Stimulated activated CD8-positive, alpha-beta memory T cell treated with anti-CD3 and anti-CD28 coated beads, Interleukin-12 subunit alpha, Interleukin-12 subunit beta, amount 100 ng/mL, for 4 hours (primary cell): ENCODE measurements around the gene DNAH1.
A peak's percentile ranks its signal among the peaks of the same experiment; 100 is the strongest.

Experiments
- DNase-seq: peaks from one replicate; pipeline ENCODE4 v3.0.0-alpha.2; 2020; ENCODE audit warnings: low read depth

DNAH1 gene

DNA sequence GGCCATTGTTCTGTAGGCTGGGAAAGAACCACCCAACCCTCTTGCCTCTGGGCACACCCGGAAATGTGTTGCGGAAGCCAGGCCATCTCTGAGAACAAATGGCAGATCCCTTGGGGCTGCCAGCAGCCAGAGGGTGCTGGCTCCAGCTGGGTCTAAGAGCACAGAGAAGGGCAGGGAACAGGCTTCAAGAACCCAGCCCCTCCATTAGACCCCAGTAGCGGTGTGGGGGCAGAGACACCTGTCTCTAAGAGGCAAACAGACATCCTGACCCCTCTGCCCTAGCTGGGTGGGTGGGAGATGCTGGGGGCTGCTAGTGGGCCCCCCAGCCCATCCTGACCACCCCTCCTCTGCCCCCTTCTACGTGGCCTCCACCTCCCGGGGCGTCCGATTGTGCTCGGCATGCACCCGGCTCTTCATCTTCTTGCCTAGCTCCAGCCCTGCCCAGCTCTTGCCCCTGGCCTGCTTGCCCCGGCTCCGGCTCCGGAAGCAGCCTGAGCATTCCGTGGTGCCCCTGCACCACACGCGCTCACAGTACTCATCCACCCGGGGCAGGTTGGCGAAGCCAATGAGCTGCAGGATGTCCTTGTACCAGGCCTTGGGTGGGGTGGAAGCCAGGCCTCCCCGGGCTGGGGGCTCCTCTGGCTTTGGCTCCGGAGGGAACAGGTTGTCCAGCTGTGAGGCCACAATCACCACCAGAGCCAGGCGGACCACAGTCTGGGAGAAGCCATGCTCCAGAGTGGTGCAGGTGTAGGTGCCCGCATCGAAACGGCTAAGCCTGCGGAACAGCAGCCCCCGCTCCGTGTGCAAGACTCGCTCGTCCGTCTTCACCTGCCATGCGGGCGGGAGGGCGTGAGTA lies 119.4 kb downstream of the DNAH1 start:
- no peak for DNase-seq

DNA sequence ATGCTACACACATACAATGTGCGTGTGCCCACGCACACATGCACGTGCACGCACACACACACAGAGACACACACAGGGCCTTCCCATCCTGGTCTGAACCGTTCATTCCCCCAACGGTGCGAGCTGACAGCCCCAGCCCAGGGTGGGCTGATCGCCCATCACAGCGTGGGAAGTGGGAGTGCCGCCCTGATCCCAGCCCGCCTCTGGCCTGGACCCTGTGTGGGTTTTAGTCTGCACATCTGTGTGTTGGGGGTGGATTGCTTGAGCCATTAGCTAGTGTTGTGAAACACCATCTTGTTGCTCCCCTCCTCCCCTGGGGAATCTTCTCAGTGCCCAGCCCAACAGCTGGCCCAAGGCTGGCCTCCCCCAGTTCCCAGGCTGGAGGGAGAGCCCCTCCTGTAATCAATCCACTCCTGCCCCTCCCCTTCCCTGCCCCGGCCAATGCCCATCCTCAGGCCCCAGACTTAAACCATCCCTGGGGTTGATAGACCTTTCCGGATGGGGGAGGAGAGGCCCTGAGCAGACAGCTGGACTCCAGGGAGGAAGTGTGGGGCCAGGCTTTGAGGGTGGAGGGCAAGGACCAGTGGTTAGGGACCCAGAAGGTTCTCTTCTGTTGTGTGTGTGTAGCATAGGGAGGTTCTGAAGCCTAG lies 120.5 kb downstream of the DNAH1 start:
- DNase-seq = no peak

DNA sequence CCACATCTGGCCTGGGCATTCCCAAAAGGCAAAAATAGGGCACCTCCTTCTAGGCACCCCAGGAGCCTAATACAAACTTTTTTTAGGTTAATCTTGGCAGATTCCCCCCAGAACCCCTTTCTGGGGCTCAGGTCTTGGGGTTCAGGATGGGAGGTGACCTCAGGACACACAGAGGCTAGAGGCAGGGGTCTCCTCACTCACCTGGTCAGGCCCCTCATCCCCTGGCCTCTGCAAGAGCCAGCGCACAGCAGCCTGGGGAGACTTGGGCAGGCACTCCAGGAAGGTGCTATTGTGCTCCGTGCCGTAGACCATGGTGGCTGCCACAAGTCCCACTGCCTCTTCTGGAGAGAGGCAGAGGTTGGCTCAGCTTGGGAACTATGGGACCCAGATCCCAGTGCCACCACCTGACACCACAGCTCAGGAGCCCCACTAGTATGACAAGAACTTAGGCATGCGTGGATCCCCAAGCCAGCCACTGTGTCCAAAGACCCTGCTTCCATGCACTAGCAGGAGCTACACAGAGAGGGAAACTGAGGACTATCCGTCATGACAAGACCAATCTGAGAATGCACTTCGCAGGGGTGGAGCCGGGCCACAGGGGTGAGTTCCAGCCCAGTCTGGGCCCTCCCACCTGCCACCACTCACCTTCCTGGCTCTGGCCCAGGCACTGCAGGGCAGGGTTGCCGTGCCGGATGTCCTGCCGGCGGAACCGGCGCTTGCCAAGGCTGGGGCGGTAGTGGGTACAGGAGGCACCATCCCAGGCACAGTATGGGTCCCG lies 121.4 kb downstream of the DNAH1 start:
- DNase-seq = no peak

DNA sequence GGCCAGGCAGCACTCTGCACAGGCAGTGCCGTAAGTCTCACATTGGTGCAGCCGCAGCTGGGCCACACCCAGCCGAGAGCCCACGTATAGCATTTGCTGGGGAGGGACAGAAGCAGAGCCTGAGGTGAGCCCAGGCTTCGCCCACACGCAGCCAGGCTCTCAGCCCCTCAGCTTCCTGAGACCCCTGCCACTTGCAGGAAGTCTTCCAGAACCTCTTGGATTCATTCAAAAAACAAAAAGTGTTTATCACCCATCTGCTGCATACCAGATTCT lies 121.9 kb downstream of the DNAH1 start:
- no peak for DNase-seq

DNA sequence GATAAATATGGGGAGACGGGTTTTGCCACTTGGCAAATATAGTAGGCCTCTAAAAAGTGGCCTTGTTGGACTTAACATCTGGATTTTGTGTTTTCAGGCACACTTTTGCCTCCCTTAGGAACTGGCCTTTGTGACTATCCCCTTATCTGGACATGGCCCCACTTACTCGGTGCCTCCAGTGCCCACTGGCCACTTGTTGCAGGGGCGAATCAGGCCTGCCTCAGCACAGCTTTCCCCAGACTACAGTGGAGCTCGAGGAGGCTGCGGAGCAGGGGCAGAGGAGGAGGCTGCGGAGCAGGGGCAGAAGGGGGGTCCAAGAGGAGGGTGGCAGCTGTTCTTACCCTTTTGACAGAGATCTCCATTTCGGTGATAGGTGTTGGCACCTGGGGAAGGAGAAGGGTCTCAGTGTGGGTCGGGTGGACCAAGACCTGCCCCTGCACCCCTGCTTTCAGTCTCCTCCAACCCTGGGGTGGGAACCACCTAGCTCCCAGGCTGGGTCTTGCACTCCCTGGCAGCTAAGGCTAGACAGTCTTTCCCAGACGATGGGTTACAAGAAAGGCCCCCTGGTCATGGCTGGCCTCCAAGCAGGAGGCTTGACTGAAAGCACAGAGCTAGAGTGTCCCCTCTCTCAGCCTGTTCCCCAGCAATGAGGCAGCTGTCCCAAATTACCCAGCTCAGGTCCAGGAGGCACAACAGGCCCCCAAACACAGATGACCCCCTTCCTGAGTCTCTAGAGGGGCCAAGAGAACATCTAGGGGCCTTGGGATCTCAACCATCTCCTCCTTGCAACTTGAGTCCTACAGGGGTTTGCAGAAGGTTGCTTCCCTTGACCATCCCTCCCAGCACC lies 122.7 kb downstream of the DNAH1 start:
- DNase-seq = no peak

DNA sequence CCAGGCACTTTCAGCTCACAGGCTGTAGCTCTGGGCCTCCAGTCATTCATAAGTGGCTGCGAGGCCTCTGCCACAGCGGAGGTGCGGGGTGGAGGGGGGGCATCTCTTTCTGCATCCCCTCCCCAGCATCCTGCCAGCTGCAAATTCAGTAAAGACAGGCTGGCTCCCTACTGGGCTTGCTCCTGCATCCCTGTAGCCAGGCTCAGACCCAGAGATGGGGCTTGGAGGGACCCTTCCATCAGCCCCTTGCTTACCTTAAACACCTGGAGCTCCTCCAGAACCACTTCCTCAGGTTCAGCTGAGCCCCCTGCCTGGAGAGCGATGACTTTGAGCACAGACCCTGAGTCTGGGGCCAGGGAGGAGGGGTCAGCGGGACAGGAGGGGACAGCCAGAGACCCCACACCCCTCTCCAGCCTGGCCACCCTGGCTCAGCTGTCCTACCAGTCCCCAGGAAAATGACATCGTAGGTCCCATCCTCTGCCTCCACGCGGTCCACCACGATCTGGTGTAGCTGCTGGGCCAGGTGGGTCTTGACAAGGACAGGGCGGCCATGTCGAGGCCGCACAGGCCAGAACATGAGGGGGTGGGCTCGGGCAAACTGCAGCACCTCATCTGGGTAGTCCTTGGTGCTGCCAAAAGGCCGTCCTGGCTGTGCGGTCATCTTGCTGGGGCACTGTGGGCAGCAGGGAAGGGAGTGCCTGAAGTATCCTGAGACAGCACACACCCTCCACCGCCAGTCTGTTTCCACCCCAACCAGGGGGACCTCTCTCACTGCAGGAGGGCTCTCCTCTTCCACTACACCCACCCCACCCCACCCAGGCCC lies 123.5 kb downstream of the DNAH1 start:
- DNase-seq = no peak

DNA sequence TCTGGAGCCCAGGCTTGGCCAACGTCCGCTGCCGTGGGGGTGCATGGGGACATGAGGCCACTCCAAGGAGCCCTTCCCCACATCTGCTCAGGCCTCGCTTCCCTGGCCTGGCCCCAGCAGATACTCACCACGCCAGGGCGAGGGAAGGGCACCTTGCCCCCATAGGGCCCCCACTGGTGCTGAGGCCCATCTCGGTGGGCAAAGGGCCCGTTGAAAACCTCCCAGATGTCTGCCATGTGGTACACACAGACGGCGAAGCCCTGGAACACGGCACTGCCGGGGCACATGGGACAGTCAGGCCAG lies 124.1 kb downstream of the DNAH1 start:
- DNase-seq = no peak

DNA sequence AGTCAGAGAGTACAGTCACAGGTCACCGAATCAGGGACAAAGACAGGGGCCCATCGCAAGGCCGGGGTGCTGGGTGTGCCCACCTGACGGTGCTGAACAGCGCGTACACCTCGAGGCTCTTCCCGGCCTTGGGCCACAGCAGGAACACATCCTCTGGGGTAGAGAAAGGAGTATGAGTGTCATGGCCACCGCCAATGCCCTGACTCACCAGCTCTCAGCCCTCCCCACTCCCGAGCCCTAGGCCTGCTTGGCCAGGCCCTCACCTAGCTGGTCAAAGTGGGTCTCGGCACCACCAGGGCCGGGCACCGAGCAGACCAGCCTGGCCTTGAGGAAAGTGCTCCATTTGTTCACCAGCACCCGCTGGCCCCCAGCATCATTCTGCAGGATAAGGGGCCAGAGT lies 124.6 kb downstream of the DNAH1 start:
- no peak for DNase-seq

DNA sequence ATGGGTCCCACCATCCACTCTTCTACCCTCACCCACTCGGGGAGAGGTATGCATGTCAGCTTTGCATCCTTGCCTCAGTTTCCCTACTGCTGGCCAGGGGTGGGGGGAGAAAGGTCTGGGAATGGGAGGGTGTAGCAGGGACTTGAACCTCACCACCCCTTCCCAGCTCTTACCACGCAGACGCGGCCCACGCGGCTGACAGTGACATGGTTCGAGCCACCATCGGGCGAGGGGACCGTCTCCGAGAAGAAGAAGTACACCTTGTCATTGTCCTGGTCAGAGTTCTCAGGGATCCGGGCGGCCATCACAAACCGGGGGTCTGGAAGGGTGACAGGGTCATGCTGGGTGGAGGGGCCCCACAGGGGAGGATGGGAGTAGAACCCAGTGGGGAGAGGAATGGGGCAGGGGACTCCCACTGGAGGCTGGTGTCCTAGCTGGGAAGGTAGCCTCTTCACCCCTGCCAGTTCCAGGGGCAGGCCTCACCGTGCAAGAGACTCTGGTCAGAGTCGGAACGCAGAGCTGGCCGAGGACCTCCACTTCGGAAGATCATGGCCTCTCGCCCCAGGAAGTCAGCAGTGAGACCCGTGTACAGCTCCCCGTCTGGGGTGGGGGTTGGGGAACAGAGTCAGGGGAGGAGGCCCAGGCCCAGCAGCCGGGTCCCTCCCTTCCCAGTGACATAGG lies 125.1 kb downstream of the DNAH1 start:
- no peak for DNase-seq

DNA sequence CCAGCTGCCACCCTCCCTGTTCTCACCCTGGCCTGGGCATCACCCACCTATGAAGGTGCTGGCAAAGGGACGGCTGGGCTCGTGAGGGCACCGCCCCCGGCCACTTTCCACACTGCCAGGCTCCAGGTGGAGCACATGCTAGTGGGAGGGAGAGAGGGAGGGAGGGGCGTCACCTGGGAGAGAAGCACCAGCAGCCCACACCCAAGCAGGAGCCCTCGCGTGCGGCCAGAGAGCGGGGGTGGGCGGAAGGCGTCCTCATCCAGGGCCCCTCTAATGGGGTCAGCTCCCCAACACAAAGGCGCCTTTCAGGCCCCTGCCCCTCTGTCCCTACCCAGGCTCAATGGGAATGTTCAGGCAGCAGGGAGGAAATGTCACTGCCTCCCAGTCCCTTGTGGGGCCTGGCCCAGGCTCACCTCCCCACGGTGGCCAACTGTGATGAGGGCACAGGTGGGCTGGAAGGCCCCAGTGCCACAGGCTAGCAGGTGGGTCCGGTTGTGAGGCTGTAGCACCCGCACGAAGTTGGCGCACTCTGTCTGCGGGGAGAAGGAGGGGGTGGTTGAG lies 125.7 kb downstream of the DNAH1 start:
- no peak for DNase-seq

DNA sequence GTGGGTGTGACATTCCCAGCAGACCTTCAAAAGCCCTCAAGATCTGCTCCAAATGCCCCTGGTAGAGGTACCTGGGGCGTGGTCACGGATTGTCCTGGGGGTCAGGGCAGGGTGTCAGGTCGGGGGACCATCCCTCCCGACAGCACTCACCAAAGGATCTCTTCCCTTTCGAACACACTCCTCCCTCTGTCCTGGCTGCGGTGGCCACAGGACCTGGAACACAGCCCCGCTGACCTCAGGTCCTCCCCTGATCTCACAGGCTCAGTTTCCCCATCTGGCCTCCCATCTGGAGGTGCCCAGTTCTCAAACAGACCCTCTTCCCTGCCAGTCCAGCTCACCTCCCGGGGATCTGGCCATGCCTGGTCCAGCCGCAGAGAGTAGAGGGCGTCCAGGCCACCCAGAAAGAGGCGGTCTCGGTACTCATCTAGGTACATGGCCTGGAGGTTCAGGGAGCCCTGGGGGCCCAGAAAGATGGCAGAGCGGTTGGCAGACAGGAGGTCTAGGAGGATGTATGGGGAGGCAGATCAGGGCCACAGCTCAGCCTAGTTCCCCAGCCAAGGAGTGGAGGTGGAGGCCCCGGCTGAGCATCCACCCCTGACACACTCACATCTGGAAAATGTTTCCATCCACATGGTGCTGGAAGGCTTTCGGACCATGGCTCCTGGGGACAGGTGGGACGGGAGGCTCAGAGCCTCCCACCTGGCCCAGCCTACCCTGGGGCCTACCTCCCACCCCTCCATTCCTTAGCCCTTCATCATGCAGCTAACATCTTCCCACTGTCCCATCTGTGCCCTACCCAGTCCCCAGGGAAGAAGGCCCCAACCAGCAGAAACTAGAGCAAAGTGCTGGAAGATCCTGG lies 126.5 kb downstream of the DNAH1 start:
- no peak for DNase-seq

DNA sequence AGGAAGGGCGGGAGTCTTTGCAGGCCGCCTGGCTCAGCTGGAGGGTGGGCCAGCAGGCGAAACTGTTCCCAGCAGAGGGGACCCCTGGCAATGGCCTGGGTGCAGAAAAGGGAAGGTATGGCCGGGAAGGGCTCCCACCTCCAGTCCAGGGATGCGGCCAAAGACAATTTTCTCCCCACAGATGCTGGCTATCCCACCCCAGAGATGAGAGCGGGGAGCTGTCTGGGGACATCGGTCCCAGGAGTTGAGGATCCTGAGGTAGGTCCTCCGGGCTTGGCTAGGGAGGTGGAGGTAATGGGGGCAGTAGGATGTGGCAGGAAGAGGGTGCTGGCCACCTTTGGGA lies 127.1 kb downstream of the DNAH1 start:
- DNase-seq = no peak

DNA sequence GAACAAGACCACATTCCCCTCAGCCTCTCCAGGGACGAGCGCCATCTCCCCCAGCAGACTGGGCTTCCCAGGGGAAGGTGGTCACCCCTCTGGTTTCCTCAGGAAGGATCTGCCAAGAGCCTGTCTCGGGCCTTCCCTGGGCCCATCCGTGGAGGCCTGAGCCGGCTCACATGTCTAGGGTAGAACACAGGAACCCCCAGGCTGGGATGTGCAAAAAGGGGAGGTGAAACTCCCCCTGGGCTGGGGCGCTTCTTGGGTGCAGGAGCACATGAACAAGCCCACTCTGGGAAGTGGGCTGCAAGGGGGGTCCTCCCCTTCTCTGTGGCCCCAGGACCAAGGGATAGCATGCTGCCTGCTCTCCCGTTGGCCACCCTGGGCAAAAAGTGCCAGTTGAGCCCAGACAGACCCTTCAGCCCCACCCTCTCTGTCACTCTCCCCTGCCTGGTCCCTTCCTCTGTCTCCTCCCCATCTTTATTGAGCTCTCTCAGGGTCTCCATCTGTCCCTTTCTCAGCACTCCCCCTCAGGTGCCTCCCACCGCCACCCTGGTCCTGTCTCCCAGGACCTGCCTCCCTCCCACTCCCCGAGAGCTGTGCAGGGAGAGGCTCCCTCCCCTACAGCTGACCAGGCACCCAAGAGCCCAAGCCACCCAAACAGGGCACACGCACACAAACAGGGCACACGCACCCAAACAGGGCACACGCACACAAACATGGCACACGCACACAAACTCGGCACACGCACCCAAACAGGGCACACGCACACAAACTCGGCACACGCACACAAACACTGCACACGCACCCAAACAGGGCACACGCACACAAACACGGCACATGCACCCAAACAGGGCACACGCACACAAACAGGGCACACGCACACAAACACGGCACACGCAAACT lies 127.9 kb downstream of the DNAH1 start:
- DNase-seq = no peak

DNA sequence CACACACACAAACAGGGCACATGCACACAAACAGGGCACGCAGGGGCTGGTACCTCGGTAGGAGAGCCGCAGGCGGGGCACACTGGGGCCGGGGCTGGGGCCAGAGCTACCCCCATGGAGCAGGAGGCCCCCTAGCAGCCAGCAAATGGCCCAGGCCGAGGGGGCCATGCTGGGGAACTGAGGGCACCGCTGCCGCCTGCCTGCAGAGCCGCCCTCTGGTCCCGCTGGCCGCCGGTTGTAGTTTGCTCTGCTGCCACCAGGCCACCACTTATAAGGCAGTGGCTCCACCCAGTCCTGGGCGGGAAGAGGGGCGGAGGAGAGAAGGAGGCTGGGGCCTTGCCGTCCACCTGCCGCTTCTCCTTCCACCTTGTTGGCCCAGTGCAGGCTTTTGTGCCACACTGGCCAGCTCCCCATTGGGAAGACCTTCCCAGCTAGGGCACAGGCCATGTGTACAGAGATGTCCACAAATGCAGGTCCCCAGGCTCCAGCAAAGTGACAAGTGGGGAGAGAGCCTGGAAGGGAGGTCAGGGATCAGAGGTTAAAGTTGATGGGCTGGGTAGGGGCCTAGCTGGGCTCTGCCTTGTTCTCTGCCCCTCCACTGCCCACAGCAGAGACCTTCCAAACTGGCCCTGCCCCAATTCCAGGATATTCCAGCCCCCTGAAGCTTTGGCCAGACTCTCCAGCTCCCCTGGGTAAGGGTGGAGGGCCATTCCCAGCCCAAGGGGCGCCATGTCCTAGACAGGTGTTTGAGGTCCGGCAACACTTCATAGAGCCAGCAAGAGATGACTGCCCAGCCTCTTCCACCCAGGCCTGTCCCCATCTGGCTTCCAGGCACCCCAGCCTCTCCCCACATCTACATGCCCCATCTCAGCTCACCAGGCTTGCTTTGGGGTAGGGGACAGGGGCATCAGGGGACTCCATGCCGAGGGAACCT lies 129.0 kb downstream of the DNAH1 start, which contains the start of gene SEMA3G:
Gene SEMA3G (minus strand): TSS at position 244 of the 934 bp plus-strand sequence. CDS start 76 bp downstream, at position 168.
- DNase-seq = peak; percentile 33

DNA sequence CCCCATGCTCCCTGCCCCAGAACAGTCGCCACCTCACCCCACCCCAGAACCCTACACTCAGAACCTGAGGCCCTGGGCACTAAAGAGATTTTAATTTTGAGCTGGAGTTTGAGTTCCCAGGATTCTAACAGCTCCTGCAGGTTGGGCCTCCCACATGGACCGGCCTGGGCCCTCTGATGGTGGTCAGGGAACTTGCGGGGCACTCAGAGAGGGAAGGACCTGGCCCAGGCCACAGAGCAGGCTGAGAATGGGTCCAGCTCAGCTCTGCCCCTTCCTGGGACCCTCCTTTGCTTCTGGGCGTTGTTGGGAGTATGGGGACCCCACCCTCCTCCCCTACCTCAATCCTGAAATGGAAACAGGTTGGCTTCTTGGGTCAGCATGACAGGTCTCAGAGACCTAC lies 129.9 kb downstream of the DNAH1 start:
- no peak for DNase-seq

DNA sequence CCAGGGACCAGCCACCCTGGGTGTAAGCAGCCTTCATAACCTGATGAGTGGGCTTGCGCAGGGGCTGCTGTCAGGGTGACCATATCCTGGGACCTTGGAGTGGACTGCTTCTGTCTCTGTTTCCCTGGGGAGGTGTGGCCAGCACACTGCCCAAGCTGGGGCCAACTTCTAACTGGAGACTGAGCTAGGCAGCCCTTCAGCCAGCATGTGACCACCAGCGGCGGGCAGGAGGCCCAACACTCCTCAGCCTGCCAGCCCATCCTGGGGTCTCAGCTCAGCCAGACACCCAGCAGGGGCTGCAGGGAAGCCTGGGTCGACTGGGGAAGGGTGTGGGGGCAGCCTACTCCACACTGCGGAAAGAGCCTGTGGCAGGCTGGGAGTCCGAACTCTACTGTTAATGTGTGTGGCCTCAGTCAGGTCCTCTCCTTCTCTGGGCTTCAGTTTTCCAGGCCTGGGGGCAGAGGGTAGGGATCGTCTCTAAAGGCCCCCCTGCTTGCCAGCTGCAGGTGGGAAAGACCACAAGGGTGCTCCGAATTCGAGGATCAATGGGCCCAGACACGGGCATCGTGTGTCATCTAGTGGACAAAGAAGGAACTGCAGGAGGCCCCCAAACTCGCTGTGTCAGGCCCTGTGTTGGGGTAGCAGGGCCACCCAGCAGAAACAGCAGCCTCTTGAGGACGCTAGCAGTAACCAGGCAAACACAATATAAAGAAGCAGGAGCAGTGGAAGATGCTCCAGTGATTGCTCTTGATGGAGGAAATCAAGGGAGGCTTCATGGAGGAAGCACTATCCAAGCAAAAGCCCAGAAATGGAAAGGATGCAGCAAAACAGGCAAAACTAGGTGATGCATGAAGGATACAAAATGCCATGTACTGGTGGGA lies 130.8 kb downstream of the DNAH1 start:
- DNase-seq = peak; percentile 43
